K562 (cell line): ENCODE measurements around the gene IFI44L.

Experiments used
- EZH2 ChIP-seq: IDR thresholded peaks from 2 replicates; pipeline ENCODE4 v1.6.1; 2012; ENCODE audit warnings: low read depth, mild to moderate bottlenecking, inconsistent platforms, low read length, borderline replicate concordance
- FOXM1 ChIP-seq, 2 experiments: fragments of 450-650 bp in 1 of 2; sonication (generic) in 1 of 2; formaldehyde crosslinking in 1 of 2; IDR thresholded peaks; 2 replicates each; pipeline versions ENCODE4 v1.6.1 to v1.9.0; 2017 to 2022; ENCODE audit warnings: low read depth in 2 of 2, mild to moderate bottlenecking in 2 of 2, missing genetic modification reagents in 1 of 2, moderate library complexity in 1 of 2
- MCM3 ChIP-seq: fragments of 450-650 bp; IDR thresholded peaks from 2 replicates; pipeline ENCODE4 v1.6.1; 2016
- PHB ChIP-seq: fragments of 250-450 bp; sonication (Bioruptor Pico); IDR thresholded peaks from 2 replicates; pipeline ENCODE4 v1.5.0; 2021
- POLR2A ChIP-seq: fragments of 450-650 bp; conservative IDR thresholded peaks from 2 replicates; pipeline ENCODE4 v1.6.1; 2016
- POLR2AphosphoS5 ChIP-seq: IDR thresholded peaks from 2 replicates; pipeline ENCODE4 v1.6.1; 2011; ENCODE audit warnings: mild to moderate bottlenecking, low read depth, low read length, moderate library complexity; ENCODE audit not compliant: control insufficient read depth, insufficient read depth
- SREBF2 ChIP-seq: sonication (generic); formaldehyde crosslinking; IDR thresholded peaks from 2 replicates; pipeline ENCODE4 v1.4.0; 2020; ENCODE audit warnings: mild to moderate bottlenecking, missing genetic modification reagents
- ZNF175 ChIP-seq: fragments of 200-800 bp; sonication (Bioruptor generic); IDR thresholded peaks from 2 replicates; pipeline ENCODE4 v1.6.1; 2016; ENCODE audit warnings: low read depth, mild to moderate bottlenecking, missing genetic modification characterization, missing compliant biosample characterization
- TF ChIP-seq, protein P1 (sequence below), 2 experiments: IDR thresholded peaks in 1 of 2; conservative IDR thresholded peaks in 1 of 2; 2 replicates each; pipeline ENCODE4 v1.6.1; 2016; ENCODE audit warnings: low read depth in 2 of 2, mild to moderate bottlenecking in 1 of 2, missing compliant biosample characterization in 1 of 2, missing genetic modification characterization in 1 of 2, moderate library complexity in 1 of 2

DNA sequence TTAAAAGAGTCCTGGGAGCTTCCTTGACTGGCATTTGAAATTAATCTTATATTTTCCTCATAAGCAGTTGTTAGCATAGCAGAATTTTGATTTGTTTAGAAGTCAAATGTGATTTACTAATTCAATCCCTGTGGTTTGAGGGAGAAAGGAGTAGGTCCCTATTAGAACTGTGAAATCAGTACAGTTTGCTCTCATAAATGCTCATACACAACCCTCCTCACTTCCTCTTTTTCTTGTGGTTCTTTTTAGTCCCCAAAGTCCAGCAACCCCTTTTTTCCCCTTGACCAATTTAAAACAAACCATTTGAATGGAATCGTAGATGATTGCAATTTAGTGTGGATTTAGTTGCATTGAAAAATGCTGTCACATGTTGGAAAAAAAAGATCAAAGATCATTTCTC lies 20.2 kb downstream of the IFI44L start:
- TF ChIP-seq ZNF175 (CRISPR knock-in tag) (no peak), EZH2 (no peak), SREBF2 (CRISPR knock-in tag) (no peak), POLR2A (no peak), FOXM1 (IDR thresholded peaks at IDR 0.05; ENCODE audit: low read depth) (no peak), FOXM1 (CRISPR knock-in tag; IDR thresholded peaks at IDR 0.05; ENCODE audit: low read depth) (no peak), POLR2AphosphoS5 (no peak), PHB (no peak), MCM3 (no peak)
- TF ChIP-seq, protein P1, sequence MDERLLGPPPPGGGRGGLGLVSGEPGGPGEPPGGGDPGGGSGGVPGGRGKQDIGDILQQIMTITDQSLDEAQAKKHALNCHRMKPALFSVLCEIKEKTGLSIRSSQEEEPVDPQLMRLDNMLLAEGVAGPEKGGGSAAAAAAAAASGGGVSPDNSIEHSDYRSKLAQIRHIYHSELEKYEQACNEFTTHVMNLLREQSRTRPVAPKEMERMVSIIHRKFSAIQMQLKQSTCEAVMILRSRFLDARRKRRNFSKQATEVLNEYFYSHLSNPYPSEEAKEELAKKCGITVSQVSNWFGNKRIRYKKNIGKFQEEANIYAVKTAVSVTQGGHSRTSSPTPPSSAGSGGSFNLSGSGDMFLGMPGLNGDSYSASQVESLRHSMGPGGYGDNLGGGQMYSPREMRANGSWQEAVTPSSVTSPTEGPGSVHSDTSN (CRISPR knock-in tag; IDR thresholded peaks at IDR 0.05; ENCODE audit: low read depth): no peak
- TF ChIP-seq, protein P1 (tag; conservative IDR thresholded peaks at IDR 0.05; ENCODE audit: low read depth): no peak
